Common myeloid progenitor, CD34-positive (primary cell): ENCODE measurements around the gene SLC7A6.
"Not testable (repeated sequence)": the region's sequence is repeated elsewhere in the genome, so short reads cannot be mapped to it uniquely, and the experiment has no call there.

Experiments
- CTCF ChIA-PET: fragments of 350-600 bp; sonication (Branson Sonifier 250); formaldehyde crosslinking; loops from one replicate; lab custom pipeline; 2021; ENCODE audit warnings: antibody characterized with exemption; lab: Charles Lee
- POLR2A ChIA-PET: fragments of 350-600 bp; sonication (Branson Sonifier 250); formaldehyde crosslinking; loops from one replicate; lab custom pipeline; 2021; ENCODE audit warnings: antibody characterized with exemption; lab: Charles Lee
- DNase-seq, 3 donors: peaks; one replicate each; pipeline versions ENCODE4 v3.0.0 to v3.0.0-alpha.2; 2013
- H3K27ac ChIP-seq, 2 experiments: 1 replicate in 1 of 2; 2 replicates in 1 of 2; pipeline ENCODE4 v1.7.0; 2013; ENCODE audit warnings: inconsistent platforms in 2 of 2, low read length in 2 of 2, mild to moderate bottlenecking in 2 of 2, low read depth in 1 of 2, moderate library complexity in 1 of 2; ENCODE audit not compliant: severe bottlenecking in 2 of 2, insufficient read depth in 1 of 2, poor library complexity in 1 of 2
- H3K27me3 ChIP-seq, 5 experiments: replicated peaks in 2 of 5; 1 replicate in 3 of 5; 2 replicates in 2 of 5; pipeline versions ENCODE4 v1.6.1 to v1.7.0; 2013; ENCODE audit warnings: low read length in 4 of 5, mild to moderate bottlenecking in 2 of 5, moderate library complexity in 2 of 5, inconsistent platforms in 1 of 5; ENCODE audit not compliant: insufficient read depth in 5 of 5, control insufficient read depth in 4 of 5
- H3K36me3 ChIP-seq, 4 experiments: 1 replicate in 2 of 4; 2 replicates in 2 of 4; pipeline versions ENCODE4 v1.6.1 to v1.7.0; 2013; ENCODE audit warnings: low read length in 3 of 4, control low read depth in 1 of 4, mild to moderate bottlenecking in 1 of 4; ENCODE audit not compliant: control insufficient read depth in 4 of 4, insufficient read depth in 4 of 4
- H3K4me1 ChIP-seq, 4 experiments: 1 replicate in 3 of 4; 2 replicates in 1 of 4; pipeline versions ENCODE4 v1.6.1 to v1.7.1; 2013; ENCODE audit warnings: low read length in 3 of 4, mild to moderate bottlenecking in 3 of 4, control low read depth in 1 of 4, inconsistent platforms in 1 of 4, moderate library complexity in 1 of 4; ENCODE audit not compliant: control insufficient read depth in 4 of 4, insufficient read depth in 4 of 4; ENCODE audit errors: control extremely low read depth in 1 of 4
- H3K4me3 ChIP-seq, 7 experiments: 1 replicate in 4 of 7; 2 replicates in 3 of 7; pipeline versions ENCODE4 v1.5.1 to v1.7.0; 2013; ENCODE audit warnings: mild to moderate bottlenecking in 7 of 7, low read length in 6 of 7, moderate library complexity in 6 of 7, inconsistent platforms in 2 of 7, low read depth in 2 of 7, control low read depth in 1 of 7; ENCODE audit not compliant: insufficient read depth in 4 of 7, control insufficient read depth in 1 of 7; ENCODE audit errors: extremely low read depth in 1 of 7
- H3K9me3 ChIP-seq, 5 experiments: 1 replicate in 4 of 5; 2 replicates in 1 of 5; pipeline versions ENCODE4 v1.6.1 to v1.7.1; 2013; ENCODE audit warnings: low read length in 4 of 5, mild to moderate bottlenecking in 2 of 5, inconsistent platforms in 1 of 5, low read depth in 1 of 5, moderate library complexity in 1 of 5; ENCODE audit not compliant: control insufficient read depth in 4 of 5, insufficient read depth in 2 of 5; ENCODE audit errors: control extremely low read depth in 1 of 5
- WGBS: methylation state at CpG from one replicate; pipeline ENCODE4 v1.1.5; 2013; ENCODE audit not compliant: insufficient coverage; 5-methylcytosine and 5-hydroxymethylcytosine counted together

Gene SLC7A6

DNA sequence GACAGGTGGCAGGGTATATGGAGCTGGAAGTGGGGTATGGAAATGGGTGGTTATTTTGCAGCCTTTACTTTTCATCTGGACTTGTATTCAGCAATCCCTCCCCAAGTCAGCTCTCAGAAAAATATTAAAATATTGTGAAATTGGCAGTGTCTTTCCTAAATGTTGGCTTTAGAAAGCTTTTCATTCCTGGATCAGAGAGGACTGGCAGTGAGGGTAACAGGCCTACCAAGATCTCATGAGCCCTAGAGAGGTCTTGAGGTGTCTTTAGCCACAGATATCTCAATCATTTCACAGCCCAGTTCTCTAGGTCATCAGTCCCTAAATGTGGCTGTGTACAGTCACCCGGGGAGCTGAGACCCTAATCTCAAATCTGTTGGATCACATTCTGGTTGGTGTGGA lies 23.9 kb downstream of the SLC7A6 start:
- POLR2A ChIA-PET, result interaction anchor here (1.9 kb wide), 1 partner anchor 24 kb away, joined by 7 read pairs; the partner anchor contains the start of gene SLC7A6
- no peak for DNase-seq
- Histone ChIP-seq H3K9me3 (no peaks in the 10 kb centered on the region), H3K27me3 (no peaks in the 10 kb centered on the region), H3K4me1 (peaks cover 43 to 88% (median 83%) of the 10 kb centered on the region in 4 experiments), H3K4me3 (no peak overlapping the region), H3K36me3 (peaks cover 6 to 52% (median 22%) of the 10 kb centered on the region in 4 experiments), H3K27ac (peak overlapping the region in 1 of 2 experiments; percentile 18)
- CTCF ChIA-PET, result interaction anchor here (1.4 to 5.7 kb wide), 3 partner anchors 8 to 27 kb away, joined by 4 to 41 read pairs (median 5); partner anchors contain the start of gene SLC7A6
- WGBS, result no CpG with 5 or more reads among the region's 1 CpG

DNA sequence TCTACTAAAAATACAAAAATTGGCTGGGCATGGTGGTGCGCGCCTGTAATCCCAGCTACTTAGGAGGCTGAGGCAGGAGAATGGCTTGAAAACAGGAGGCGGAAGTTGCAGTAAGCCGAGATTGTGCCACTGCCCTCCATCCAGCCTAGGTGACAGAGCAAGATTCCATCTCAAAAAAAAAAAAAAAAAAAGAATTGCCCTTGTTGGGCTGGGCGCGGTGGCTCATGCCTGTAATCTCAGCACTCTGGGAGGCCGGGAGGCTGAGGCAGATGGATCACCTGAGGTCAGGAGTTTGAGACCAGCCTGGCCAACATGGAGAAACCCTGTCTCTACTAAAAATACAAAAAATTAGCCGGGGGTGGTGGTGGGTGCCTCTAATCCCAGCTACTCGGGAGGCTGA lies 24.5 kb downstream of the SLC7A6 start:
- POLR2A ChIA-PET, result interaction anchor here (1.1 kb wide), 1 partner anchor 25 kb away, joined by 4 read pairs; the partner anchor contains the start of gene SLC7A6
- not testable (repeated sequence) for H3K4me3 ChIP-seq, DNase-seq, H3K27me3 ChIP-seq, H3K9me3 ChIP-seq, H3K27ac ChIP-seq
- H3K4me1 ChIP-seq, result peaks cover 38 to 83% (median 77%) of the 10 kb centered on the region in 4 experiments
- 83% methylated on average over 9 of the region's 9 CpGs for WGBS
- CTCF ChIA-PET, result interaction anchor here (0.7 to 5.7 kb wide), 7 partner anchors 9 to 31 kb away, joined by 3 to 41 read pairs (median 4); partner anchors contain the start of genes PRMT7, SLC7A6 and SLC7A6OS
- peaks cover 6 to 53% (median 26%) of the 10 kb centered on the region in 4 experiments for H3K36me3 ChIP-seq

DNA sequence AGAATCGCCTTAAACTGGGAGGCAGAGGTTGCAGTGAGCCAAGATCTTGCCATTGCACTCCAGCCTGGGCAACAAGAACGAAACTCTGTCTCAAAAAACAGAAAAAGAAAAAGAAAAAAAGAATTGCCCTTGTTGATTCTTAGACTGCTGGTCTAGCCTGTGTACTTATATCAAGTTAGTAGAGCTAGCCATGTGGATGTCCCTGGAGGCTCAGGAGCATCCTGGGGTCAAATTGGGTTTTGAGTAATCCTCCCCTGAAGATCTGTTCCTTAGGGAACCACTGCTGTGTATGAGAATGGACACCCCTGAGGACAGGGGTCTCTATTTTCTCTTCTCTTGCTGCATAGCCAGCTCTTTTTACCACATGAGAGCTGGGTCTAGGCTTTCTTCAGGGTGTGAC lies 24.9 kb downstream of the SLC7A6 start:
- DNase-seq, result no peak
- POLR2A ChIA-PET, result interaction anchor here (0.6 to 1.1 kb wide), 3 partner anchors 10 to 25 kb away, joined by 3 to 4 read pairs (median 4); partner anchors contain the start of gene SLC7A6
- CTCF ChIA-PET, result interaction anchor here (0.5 to 5.7 kb wide), 10 partner anchors 9 to 473 kb away, joined by 3 to 41 read pairs (median 4); partner anchors contain the start of genes PRMT7, SLC7A6 and SLC7A6OS
- no peaks in the 10 kb centered on the region for H3K27me3 ChIP-seq
- peak overlapping the region in 1 of 2 experiments; percentile 62 for H3K27ac ChIP-seq
- no peak overlapping the region for H3K4me3 ChIP-seq
- 100% methylated on average over 1 of the region's 2 CpGs for whole genome bisulfite sequencing
- peaks cover 37 to 79% (median 73%) of the 10 kb centered on the region in 4 experiments for H3K4me1 ChIP-seq
- peaks cover 6 to 55% (median 29%) of the 10 kb centered on the region in 4 experiments for H3K36me3 ChIP-seq
- no peaks in the 10 kb centered on the region for H3K9me3 ChIP-seq

DNA sequence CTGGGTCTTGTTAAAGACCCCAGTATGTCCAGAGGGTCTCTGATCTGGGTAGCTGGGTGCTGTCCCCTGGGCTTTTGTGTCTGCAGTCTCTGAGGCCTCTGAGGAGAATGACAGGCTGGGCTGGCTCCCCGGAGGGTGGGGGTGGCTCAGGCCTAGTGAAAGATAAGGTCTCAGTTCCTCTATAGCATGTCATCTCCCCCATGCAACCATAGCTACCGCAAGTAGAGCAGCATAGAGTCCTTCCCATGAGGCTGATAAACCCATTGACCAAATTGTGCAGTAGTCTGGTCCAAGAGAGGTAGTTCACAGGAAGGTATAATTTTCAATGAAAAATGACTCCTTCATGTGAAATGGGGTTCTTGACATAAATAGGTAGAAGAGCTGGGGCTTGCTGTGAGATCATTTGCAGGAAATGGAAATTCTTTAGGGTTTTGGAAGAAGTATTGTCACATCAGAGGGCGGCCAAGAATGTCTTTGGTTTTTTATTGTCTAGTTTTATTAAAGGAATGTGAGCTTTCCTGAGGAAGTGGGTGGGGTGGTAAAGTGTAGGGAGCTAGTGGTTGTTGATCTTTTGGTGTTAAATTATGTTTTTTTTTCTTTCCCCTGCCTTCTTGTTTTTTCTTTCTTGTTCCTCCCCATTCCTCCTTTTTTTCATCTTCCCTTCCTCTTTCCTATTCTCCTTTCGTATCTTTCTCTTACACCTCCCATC lies 25.4 kb downstream of the SLC7A6 start:
- Histone ChIP-seq H3K36me3 (peaks cover 6 to 61% (median 33%) of the 10 kb centered on the region in 4 experiments), H3K27ac (peak overlapping the region in 1 of 2 experiments; percentile 62), H3K9me3 (no peaks in the 10 kb centered on the region), H3K27me3 (no peaks in the 10 kb centered on the region), H3K4me3 (peak overlapping the region in 3 of 7 experiments; percentile 23 to 59 (median 25)), H3K4me1 (peaks cover 32 to 73% (median 67%) of the 10 kb centered on the region in 4 experiments)
- WGBS, result 15% methylated on average over 1 of the region's 4 CpGs
- POLR2A ChIA-PET, result interaction anchor here (0.6 to 1.1 kb wide), 4 partner anchors 11 to 26 kb away, joined by 3 to 4 read pairs (median 4); partner anchors contain the start of genes PRMT7, SLC7A6 and SLC7A6OS
- DNase-seq, result peak in 2 of 3 donors; percentile 74 to 85
- CTCF ChIA-PET, result interaction anchor here (0.5 to 5.7 kb wide), 11 partner anchors 10 to 473 kb away, joined by 3 to 41 read pairs (median 4); partner anchors contain the start of genes PRMT7, SLC7A6 and SLC7A6OS

DNA sequence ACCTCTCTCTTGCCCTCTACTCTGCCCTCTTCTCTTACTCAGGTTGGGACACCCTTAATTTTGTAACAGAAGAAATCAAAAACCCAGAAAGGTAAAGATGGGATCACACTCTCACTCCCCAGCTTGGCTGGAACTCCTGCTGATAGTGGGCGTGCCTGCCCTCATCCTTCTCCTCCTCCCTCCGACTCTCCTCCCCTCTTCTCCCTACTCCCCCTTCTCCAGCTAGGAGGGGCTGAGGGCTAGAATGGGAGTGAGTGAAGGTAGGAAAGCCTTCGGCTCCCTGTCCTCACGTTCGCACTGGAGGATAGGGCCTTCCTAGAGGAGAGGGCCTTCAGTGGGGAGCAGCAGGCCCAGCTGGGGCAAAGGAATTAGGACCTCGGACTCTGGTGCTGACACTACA lies 26.1 kb downstream of the SLC7A6 start:
- ChIA-PET POLR2A (no interaction called here), CTCF (interaction anchor here (1.5 to 5.7 kb wide), 7 partner anchors 10 to 33 kb away, joined by 4 to 41 read pairs (median 8); partner anchors contain the start of gene SLC7A6)
- peak overlapping the region in 3 of 7 experiments; percentile 23 to 59 (median 25) for H3K4me3 ChIP-seq
- no peaks in the 10 kb centered on the region for H3K9me3 ChIP-seq
- peak overlapping the region in 1 of 2 experiments; percentile 62 for H3K27ac ChIP-seq
- 100% methylated on average over 1 of the region's 6 CpGs for WGBS
- H3K27me3 ChIP-seq, result no peaks in the 10 kb centered on the region
- no peak for DNase-seq
- H3K36me3 ChIP-seq, result peaks cover 6 to 67% (median 37%) of the 10 kb centered on the region in 4 experiments
- peaks cover 28 to 66% (median 61%) of the 10 kb centered on the region in 4 experiments for H3K4me1 ChIP-seq

DNA sequence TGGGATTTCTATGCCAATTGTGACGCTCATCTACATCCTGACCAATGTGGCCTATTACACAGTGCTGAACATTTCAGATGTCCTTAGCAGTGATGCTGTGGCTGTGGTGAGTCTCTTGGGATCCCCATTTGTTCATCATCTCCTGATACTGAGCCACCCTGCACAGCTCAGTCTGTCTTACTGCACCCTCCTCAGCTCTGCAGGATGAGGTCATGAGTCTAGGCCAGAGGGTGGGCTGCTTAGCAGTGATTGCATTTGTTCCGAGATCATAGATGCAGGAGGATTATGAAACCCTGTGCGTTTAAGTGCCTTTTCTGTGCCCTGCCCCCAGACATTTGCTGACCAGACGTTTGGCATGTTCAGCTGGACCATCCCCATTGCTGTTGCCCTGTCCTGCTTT lies 26.9 kb downstream of the SLC7A6 start:
- Histone ChIP-seq H3K4me1 (peaks cover 22 to 60% (median 53%) of the 10 kb centered on the region in 4 experiments), H3K36me3 (peaks cover 9 to 75% (median 44%) of the 10 kb centered on the region in 4 experiments), H3K4me3 (no peak overlapping the region), H3K9me3 (no peaks in the 10 kb centered on the region), H3K27ac (no peak overlapping the region), H3K27me3 (no peaks in the 10 kb centered on the region)
- 87% methylated on average over 4 of the region's 4 CpGs for WGBS
- ChIA-PET CTCF (interaction anchor here (2.2 to 5.7 kb wide), 4 partner anchors 10 to 30 kb away, joined by 6 to 41 read pairs (median 10); partner anchors contain the start of gene SLC7A6), POLR2A (interaction anchor here (0.6 kb wide), 1 partner anchor 20 kb away, joined by 4 read pairs; the partner anchor contains the start of genes PRMT7 and SLC7A6OS)
- no peak for DNase-seq
